GM21786 (cell line): ENCODE data around the gene TNNI2.

Source experiments
- ATAC-seq: cut with Tn5 transposase; IDR thresholded peaks from one replicate; pipeline ENCODE4 v1.9.1; 2021; ENCODE audit not compliant: unreplicated experiment

The TNNI2 gene

DNA sequence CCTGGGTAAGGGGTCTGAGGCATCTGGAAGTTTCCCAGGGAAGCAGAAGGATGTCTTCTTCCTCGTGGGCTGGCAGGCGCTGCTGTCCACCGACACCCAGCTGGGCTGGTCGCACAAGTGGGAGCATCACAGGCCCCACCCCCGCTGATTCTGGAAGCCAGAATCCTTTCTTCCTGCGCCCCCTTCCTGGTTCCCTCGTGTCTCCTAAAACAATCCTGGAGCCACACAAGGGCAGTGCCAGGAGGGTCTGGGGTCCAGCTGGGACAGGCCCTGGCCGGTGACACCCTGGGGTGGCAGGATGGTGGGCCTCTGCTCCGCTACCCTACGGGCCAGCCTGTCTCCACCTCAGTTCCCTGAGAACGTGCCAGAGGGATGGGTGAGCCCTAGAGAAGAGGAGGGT lies 18.3 kb downstream of the TNNI2 start:
- ATAC-seq = no peak

DNA sequence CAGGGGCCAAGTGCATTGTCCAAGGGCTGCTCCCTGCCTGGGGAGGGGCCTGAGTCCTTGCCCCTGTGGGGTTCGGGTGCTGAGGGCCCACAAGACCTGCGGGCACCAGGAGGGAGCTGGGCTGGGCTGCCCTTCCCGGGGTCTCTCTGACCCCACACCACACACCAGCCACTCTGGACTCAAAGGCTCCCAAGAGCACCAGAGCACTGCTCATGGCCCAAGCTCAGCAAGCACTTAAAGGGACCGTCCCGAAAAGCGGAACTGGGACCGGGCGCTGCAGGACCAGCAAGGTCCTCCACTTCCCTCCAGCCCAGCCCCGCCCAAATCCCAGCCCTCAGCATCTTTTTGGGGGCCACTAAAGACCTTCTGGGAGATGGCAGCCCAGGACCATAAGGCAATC lies 19.4 kb downstream of the TNNI2 start:
- no peak for ATAC-seq

DNA sequence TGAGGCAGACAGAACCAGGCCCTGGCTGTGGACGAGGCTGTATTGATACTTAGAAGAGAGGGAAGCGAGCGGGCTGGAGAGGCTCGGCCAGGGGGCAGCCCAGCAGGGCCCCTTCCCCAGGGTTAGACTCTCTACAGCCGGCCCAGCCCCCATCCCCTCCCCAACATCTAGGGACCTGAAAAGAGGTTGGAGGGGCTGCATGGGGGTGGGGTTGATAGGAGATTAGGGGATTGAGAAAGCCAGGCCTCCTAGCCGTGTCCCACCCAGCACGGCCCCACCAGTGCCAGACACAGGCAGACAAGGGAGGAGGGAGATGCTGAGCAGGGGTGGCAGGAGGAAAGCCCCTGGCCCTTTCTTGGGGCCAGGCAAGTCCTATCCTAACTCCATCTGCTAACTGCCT lies 19.8 kb downstream of the TNNI2 start:
- ATAC-seq = no peak

DNA sequence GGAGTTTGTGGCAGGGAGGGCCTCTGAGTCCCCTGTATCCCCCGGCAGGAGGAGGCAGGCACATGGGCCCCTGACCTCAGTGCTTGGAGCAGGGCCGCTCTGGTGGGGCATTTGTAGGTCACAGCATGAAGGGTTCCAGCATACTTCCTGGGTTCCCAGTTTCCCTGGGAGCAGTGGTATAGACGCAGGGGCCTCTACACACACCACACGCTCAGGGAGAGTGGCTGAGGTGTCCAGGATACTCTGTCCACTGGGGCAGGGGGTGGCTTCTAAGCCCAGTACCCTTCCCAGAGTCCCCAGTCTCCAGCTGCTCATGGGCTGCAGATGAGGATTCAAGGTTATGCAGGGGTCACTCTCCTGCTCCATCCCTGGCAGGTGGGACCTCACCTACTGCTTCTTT lies 20.2 kb downstream of the TNNI2 start:
- ATAC-seq = no peak

DNA sequence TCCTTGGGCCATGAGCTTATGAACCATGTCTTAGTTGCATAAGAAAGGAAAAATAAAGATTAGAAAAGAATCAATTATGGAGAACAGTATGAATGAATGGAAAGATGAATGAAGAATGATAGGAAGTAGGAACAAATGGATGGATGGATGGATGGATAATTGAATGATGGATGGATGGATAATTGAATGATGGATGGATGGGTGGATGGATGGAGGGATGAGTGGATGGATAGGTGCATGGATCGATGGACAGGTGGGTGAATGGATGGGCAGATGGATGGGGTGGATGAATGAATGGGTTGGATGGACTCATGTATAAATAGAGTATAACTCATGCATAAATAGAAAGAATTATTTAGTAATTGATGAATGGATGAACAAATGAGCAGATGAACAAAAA lies 21.3 kb downstream of the TNNI2 start:
- no peak for ATAC-seq

DNA sequence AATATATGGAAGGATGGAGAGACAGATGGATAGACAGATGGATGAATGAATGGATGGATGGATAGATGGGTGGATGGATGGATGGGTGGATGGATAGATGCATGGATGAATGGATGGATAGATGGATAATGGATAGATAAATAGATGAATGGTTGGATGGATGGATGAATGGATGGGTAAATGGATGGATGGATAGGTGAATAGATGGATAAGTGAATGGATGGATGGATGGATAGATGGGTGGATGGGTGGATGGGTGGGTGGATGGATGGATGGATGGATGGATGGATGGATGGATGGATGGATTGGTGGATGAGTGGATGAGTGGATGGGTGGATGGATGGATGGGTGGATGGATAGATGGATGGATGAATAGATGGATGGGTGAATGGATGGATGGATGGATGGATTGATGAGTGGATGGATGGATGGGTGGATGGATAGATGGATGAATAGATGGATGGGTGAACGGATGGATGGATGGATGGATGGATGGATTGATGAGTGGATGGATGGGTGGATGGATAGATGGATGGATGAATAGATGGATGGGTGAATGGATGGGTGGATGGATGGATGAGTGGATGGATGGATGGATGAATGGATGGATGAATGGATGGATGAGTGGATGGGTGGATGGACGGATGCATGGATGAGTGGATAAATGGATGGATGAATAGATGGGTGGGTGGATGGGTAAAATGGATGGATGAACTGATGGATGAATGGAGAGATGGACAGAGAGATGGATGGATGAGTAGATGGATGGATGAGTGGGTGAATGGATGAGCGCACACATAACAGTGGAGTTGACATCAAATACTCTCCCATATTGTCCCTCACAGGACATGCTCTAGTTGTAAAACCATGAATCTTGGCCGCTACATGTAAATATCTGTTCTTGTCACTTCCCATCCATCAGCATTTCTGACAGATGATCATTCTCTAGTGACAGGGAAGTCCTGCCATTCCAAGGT lies 22.9 kb downstream of the TNNI2 start:
- ATAC-seq = no peak

DNA sequence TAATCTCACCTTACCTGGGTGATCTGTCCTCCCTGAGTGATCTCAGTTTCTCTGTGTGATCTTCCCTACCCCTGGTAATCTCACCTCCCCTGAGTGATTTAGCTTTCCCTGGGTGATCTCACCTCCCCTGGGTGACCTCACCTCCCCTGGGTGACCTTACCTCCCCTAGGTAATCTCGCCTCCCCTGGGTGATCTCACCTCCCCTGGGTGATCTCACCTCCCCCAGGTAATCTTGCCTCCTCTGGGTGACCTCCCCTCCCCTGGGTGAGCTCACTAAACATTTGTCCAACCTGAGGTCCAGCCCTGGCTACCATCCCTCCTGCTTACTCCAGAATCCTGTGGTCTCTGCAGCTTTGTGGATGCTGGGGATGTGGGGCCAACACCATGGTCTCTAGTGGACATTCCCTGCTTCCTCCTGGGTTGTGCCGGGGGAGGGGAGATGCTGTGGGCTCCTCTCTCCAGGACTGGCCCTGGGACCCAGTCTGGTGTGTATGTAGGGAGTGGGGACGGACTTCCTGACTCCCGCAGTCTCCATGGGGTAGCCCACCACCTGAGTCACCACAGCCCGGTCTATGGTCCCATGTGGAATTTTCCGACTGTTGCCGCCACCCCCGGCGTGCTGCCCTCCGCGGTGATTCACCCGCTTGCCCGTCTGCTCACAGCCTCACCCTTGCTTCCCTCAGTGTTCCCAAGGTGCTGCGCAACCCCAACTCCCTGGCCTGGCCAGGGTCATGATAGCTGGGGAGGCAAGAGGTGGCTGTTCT lies 24.0 kb downstream of the TNNI2 start:
- ATAC-seq = no peak

DNA sequence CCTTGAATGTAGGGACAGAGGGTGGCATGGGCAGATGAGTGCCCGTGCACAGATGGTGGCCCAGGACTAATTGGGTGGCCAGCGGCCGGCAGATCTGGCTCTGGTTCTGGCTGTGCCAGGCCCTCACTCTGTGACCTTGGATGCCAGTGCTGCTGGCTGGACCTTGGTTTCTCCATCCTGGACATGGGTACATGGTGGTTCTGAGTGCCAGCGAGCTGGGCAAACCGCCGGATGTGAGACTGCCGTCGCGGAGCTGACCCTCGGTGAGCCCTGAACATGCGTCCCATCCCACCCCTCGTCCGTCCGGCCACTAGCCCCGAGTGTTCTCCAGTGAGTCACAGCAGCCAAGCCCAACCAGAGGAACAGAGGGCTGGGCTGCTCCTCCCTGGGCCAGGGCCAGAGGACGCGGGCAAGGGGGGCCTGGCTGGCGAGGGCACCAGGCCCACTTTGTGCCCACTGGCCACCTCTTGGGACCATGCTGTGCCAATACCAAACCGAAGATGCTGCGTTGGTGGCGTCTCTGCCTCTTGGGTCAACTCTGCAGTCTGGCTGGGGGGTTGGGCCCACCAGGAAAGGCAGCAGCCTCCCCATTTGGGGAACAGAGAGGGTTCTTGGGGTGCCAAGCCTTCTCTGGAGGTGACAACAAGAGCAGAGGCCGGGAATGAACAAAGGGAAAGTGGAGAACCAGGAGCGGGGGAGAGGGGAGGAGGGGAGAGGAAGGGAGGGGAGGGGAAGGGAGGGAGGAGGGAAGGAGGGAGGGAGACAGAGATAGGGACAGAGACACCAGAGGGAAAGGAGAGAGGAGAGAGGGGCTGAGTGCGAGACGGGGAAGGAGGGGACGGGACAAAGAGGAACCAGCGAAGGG lies 24.8 kb downstream of the TNNI2 start:
- ATAC-seq = no peak

DNA sequence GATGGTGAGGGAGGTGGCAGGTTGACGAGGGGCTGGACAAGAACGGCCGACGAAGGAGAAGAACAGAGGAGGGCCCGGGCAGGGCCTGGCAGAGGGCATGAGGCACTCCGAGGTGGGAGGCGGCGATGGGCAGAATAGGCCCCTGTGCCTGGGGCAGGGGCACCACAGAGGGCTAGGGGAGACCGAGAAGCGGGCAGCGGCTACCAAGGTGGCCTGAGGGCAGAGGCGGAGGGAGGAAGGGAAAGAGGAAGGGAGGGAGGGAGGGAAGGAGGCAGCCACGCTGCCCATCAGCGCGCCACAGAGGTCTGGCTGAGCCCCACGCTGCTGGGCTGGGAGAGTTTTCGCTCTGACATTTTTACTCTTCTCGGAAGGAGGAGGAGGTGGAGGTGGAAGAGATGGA lies 25.4 kb downstream of the TNNI2 start:
- ATAC-seq = no peak

DNA sequence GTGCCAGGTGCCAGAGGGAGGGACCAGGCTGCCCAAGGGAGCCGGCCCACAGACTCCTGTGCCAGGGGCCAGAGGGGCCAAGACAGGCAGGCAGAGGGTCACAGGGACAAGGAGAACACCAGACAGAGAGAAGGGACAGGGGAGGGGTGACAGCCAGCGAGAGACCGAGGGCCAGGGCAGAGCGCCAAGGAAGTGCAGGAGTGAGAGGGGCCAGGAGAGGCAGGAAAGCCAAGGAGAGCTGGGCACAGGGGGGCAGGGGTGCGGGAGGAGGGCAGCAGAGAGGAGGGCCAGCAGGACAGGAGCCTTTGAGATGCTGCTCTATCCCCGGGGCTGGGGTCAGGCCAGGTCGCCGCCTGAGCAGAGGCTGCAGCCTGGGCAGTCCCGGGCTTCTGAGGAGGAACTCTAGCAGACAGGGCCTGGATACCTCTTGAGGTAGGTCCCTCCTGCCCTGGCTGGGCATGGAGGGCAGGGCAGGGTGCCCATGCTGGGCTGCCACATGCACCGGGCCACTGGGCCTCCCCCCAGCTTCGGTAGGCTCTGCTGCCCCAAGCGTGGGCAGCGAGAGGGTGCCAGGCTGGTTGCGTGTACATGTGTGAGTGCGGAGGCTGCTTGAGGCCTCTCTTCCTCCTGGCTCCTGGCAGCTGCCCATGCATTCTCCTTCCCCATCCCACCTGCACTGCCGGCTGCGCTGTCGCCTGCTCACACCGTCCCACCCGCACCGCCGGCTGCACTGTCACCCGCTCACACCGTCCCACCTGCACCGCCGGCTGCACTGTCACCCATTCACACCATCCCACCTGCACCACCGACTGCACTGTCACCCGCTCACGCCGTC lies 26.3 kb downstream of the TNNI2 start:
- no peak for ATAC-seq

DNA sequence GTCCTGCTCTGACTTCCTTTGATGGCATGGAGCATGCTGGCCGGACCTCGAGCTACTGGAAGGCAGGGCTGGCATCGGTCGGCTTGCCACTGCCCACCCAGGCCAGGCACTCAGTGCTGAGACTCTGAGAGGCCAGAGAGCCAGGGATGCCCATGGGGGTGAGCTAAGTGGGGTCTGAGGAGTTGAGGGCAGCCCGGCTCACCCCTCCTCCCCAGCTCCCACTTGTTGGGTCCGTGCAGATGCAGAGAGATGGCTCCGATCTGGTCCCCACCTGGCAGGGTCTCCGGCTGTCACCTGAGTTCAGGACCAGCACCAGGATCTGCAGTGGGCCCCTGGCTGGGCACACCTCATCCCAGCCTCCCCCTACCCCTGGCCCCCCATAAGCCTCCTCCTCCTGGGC lies 27.4 kb downstream of the TNNI2 start:
- ATAC-seq = no peak

DNA sequence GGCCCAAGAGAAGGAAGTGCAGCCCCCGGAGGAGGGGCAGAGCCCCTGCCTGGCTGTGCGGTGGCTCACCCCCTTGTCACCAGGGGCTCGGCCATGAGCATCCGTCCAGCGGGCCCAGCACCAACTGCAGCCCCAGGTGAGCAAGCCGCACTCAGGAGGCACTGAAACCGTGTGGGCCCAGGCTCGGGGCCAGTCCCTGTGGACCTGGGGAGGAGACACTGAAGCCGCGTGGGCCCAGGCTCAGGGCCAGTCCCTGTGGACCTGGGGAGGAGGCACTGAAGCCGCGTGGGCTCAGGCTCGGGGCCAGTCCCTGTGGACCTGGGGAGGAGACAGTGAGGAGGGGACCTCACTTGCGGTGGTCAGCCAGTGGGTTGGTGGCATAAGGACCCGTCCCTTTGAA lies 28.0 kb downstream of the TNNI2 start:
- no peak for ATAC-seq

DNA sequence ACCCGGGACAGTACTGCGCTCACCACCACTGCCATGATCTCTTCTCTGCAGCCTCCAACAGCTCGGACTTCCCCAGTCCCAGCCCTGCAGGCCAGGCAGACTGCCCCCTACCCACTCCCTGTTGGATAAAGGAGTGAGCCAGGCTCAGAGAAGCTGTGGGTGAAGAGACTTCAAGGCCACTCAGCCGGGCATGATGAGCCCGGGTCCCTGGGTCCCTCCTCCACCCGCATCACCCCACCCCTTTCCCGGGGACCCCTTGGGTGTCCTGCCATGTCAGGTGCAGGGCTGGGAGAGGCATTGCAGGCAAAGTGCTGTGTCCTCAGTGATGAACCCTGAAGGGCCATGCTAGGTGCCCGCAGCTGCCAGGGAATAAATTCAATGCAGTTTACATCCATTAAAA lies 28.6 kb downstream of the TNNI2 start:
- ATAC-seq = no peak

DNA sequence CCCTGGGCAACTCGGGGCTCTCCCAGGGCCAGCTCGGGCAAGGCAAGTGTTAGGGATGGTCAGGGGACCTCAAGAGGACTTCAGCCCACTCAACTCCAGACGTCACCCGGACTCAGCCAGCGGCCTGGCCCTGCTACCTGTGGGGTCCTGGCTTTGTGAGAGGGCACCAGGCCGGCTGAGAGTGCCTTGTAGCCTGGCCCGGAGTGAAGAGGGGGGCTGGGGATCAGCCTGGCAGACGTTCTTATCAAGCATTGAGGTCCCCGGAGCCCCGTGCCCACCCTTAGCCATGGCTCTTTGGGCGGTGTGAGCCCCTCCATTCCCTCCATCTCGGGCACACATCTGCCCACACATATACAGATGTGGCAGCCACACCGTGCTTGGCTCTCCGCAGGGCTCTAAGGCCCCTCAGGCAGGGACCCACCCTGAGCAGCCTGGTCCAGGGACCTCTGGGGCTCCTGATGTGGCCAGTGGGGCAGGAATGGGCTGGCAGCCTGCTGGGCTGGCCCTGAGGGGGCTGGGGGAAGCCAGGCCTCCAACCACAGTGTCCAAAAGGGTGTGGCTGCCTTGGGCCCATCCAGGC lies 29.4 kb downstream of the TNNI2 start:
- no peak for ATAC-seq

DNA sequence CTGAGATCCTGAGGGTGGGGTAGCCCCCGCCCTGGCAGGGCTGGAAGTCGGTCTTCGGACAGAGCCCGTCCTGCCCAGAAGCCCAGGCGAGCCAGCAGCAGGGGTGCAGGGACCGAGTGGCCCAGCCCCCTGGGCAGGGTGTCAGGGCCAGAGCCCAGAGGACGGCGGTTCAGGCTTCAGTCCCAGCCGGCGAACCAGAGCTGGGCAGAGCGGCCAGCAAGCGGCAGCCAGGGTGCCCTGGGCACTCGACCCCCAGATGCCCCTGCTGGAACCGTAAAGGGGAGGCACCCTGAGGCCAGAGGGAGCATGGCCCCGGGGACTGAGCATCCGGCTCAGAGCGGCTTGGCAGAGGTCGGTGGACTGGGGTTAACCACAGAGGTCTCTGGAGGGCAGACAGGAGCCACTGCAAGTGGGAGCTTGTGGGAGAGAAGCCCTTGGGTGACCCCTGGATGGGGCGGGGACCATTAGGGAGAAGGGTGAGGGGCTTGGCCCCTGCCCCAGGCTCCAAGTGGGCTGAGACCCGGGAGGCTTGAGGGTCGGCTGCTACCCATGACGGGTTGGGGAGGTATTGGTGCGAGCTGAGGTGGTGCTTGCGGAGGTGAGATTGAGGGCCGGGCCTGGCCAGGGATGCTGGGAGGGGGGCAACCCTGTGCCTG lies 30.0 kb downstream of the TNNI2 start:
- no peak for ATAC-seq

DNA sequence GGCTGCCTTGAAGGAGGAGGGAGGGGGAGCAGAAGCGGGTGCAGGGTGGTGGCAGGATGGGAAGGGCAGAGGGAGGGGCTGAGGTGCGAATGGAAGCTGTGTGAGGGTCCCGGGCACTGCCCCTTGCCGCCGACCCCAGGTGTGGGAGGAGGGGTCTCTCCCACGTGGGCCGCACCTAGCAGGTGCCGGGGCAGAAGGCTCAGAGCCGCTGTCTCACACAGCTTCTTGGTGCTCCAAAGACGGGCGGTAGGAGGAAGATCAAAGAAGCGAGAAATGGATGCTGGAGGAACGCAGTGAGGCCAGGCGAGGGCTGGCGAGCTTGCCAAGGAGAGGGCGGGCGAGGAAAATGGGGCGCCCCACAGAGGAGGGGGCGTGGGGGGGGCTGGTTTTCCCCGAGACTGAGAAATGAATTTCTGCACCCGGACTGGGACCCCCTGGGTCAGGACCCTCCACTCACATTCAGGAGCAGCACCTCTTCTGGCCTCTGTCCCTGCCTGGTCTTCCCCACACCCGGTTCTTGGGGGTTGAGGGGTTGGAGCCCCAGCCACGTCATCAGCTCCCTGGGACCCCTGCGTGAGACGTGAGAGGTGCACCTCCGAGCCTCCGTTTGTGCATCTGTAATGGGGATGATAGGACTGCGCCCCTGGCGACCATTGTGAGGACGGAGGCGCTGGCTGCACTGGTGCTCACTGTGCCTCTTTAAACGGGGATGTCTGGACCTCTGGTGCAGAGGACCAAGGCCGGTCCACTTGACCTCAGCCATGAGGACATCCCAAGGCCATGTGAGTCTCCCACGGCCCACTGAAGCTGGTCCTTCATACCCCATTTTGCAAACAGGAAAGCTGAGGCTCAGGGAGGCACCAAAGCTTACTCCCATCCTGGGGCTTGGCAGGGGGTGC lies 30.9 kb downstream of the TNNI2 start:
- no peak for ATAC-seq

DNA sequence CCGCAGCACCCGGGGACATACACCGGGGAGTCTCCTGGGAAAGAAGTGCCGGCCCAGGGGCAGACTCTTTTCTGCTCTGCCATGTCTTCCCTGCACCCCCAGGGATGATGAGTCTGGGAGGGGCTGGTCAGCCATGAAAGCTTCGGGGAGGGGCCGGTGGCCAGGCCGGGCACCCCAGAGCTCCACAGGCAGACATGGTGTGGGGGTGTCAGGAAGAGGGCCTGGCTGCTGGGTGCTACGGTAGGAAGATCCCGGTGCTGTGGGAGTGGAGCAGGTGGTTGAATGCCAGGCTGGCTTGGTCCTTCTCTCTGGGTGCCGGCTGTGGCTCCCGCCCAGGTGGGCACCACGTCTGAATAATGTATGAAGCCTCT lies 31.5 kb downstream of the TNNI2 start:
- ATAC-seq = no peak

DNA sequence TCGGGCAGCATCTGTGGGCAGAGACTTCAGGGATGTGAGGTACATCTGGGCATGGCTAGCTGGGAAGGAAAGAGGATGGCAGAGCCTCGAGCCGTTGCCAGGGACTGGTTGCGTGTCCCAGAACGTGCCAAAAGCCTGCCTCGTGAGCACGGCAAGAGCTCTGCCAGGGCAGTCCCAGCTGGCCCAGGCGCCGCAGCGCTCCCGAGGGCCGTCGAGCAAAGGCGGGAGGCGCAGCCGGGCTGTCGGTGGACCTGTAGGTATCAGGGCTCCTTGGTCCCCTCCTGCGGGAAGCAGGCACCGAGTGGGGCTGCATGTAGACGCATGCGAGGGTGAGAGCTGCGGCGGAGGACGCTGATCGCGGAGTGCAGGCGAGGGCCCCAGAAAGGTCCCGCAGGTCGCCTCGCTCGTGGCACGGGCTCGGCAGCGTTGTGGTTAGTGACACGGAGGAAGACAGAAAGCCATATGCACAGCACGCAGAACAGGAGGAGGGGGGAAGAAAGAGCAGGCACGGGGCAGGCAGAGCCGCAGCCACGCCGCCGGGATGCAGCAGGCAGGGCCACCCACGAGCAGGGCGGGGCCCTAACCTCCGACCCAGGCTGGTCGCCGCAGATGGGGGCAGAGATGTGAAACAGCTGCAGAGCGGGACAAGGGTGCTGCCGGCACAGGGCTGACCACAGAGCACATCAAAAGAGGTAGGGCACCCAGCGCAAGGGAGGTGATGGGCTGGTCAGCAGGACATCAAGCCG lies 32.1 kb downstream of the TNNI2 start:
- ATAC-seq = no peak
